HEK293 (cell line): ENCODE measurements around the gene OR1K1.

Experiments used
- CTCF ChIA-PET: fragments of 350-600 bp; formaldehyde crosslinking; extraction: SDS; loops from one replicate; lab custom pipeline; 2021; ENCODE audit warnings: antibody characterized with exemption; lab: Yijun Ruan, JAX
- POLR2A ChIA-PET: fragments of 300-600 bp; formaldehyde crosslinking; extraction: SDS; loops from one replicate; lab custom pipeline; 2020; ENCODE audit warnings: antibody characterized with exemption, inconsistent platforms; lab: Yijun Ruan, JAX
- H3K27ac ChIP-seq: fragments of 200-500 bp; sonication (Bioruptor generic); 2 replicates; pipeline ENCODE4 v1.5.1; 2014; ENCODE audit warnings: low read depth, low read length, control low read depth, inconsistent platforms; ENCODE audit errors: extremely low read depth
- H3K36me3 ChIP-seq, 2 experiments: fragments of 200-500 bp in 1 of 2; sonication (Bioruptor generic) in 1 of 2; 1 replicate in 1 of 2; 2 replicates in 1 of 2; pipeline ENCODE4 v1.5.1; 2014 to 2017; ENCODE audit warnings: inconsistent platforms in 2 of 2, low read length in 2 of 2; ENCODE audit not compliant: control insufficient read depth in 2 of 2, insufficient read depth in 1 of 2
- H3K4me1 ChIP-seq: fragments of 200-500 bp; sonication (Bioruptor generic); 2 replicates; pipeline ENCODE4 v1.5.1; 2014; ENCODE audit warnings: mild to moderate bottlenecking, low read length, inconsistent platforms; ENCODE audit not compliant: control insufficient read depth, insufficient read depth
- H3K4me3 ChIP-seq: 2 replicates; pipeline ENCODE4 v1.5.1; 2011; ENCODE audit warnings: low read depth, mild to moderate bottlenecking, control low read depth, low read length, moderate library complexity
- H3K9me3 ChIP-seq: fragments of 200-500 bp; sonication (Bioruptor generic); 2 replicates; pipeline ENCODE4 v1.5.1; 2014; ENCODE audit warnings: low read depth, low read length, inconsistent platforms; ENCODE audit not compliant: control insufficient read depth, insufficient read depth
- HOXD13 ChIP-seq: sonication (generic); formaldehyde crosslinking; IDR thresholded peaks from 2 replicates; pipeline ENCODE4 v1.8.0; 2022; ENCODE audit warnings: missing genetic modification reagents, borderline replicate concordance
- INSM2 ChIP-seq: fragments of 450-650 bp; formaldehyde crosslinking; IDR thresholded peaks from 2 replicates; pipeline ENCODE4 v1.5.1; 2016; ENCODE audit warnings: missing biosample characterization, missing genetic modification characterization
- MEIS1 ChIP-seq: sonication (generic); formaldehyde crosslinking; IDR thresholded peaks from 2 replicates; pipeline ENCODE4 v1.8.1; 2022; ENCODE audit warnings: missing genetic modification reagents, mild to moderate bottlenecking, borderline replicate concordance
- REST ChIP-seq: fragments of 450-650 bp; formaldehyde crosslinking; IDR thresholded peaks from 2 replicates; pipeline ENCODE4 v1.5.1; 2016; ENCODE audit warnings: missing biosample characterization, missing genetic modification characterization
- ZIC2 ChIP-seq: fragments of 450-650 bp; formaldehyde crosslinking; IDR thresholded peaks from 2 replicates; pipeline ENCODE4 v1.5.1; 2016; ENCODE audit warnings: missing biosample characterization, missing genetic modification characterization
- ZNF16 ChIP-seq: fragments of 450-650 bp; formaldehyde crosslinking; IDR thresholded peaks from 2 replicates; pipeline ENCODE4 v1.5.1; 2016; ENCODE audit warnings: low read depth, missing biosample characterization, missing genetic modification characterization
- ZNF211 ChIP-seq: fragments of 450-650 bp; formaldehyde crosslinking; IDR thresholded peaks from 2 replicates; pipeline ENCODE4 v1.5.1; 2016; ENCODE audit warnings: low read depth, missing biosample characterization, missing genetic modification characterization
- ZNF23 ChIP-seq: fragments of 450-650 bp; formaldehyde crosslinking; IDR thresholded peaks from 2 replicates; pipeline ENCODE4 v1.5.1; 2016; ENCODE audit warnings: missing biosample characterization, missing genetic modification characterization, borderline replicate concordance
- ZNF324 ChIP-seq: fragments of 450-650 bp; formaldehyde crosslinking; IDR thresholded peaks from 2 replicates; pipeline ENCODE4 v1.5.1; 2016; ENCODE audit warnings: missing biosample characterization, missing genetic modification characterization
- ZNF335 ChIP-seq: fragments of 450-650 bp; formaldehyde crosslinking; conservative IDR thresholded peaks from 2 replicates; pipeline ENCODE4 v1.5.1; 2016; ENCODE audit warnings: missing biosample characterization, missing genetic modification characterization
- ZNF394 ChIP-seq: fragments of 450-650 bp; formaldehyde crosslinking; IDR thresholded peaks from 2 replicates; pipeline ENCODE4 v1.5.1; 2016; ENCODE audit warnings: missing biosample characterization, missing genetic modification characterization, mild to moderate bottlenecking, moderate library complexity, borderline replicate concordance
- ZNF488 ChIP-seq: fragments of 450-650 bp; formaldehyde crosslinking; IDR thresholded peaks from 2 replicates; pipeline ENCODE4 v1.5.1; 2016; ENCODE audit warnings: missing biosample characterization, missing genetic modification characterization
- ZNF501 ChIP-seq: fragments of 450-650 bp; formaldehyde crosslinking; IDR thresholded peaks from 2 replicates; pipeline ENCODE4 v1.5.1; 2016; ENCODE audit warnings: missing biosample characterization, missing genetic modification characterization
- ZNF513 ChIP-seq: fragments of 450-650 bp; IDR thresholded peaks from 2 replicates; pipeline ENCODE4 v1.5.1; 2018; ENCODE audit warnings: missing biosample characterization, missing genetic modification characterization
- ZNF549 ChIP-seq: fragments of 450-650 bp; IDR thresholded peaks from 2 replicates; pipeline ENCODE4 v1.5.1; 2018; ENCODE audit warnings: missing biosample characterization, missing genetic modification characterization, mild to moderate bottlenecking, inconsistent platforms, moderate library complexity
- ZNF600 ChIP-seq: fragments of 450-650 bp; formaldehyde crosslinking; IDR thresholded peaks from 2 replicates; pipeline ENCODE4 v1.5.1; 2016; ENCODE audit warnings: missing biosample characterization, missing genetic modification characterization
- ZNF621 ChIP-seq: fragments of 450-650 bp; formaldehyde crosslinking; IDR thresholded peaks from 2 replicates; pipeline ENCODE4 v1.5.1; 2017; ENCODE audit warnings: missing biosample characterization, missing genetic modification characterization
- ZNF837 ChIP-seq: fragments of 450-650 bp; formaldehyde crosslinking; IDR thresholded peaks from 2 replicates; pipeline ENCODE4 v1.5.1; 2016; ENCODE audit warnings: missing biosample characterization, missing genetic modification characterization
- ZXDB ChIP-seq: fragments of 450-650 bp; formaldehyde crosslinking; IDR thresholded peaks from 2 replicates; pipeline ENCODE4 v1.5.1; 2016; ENCODE audit warnings: missing biosample characterization, missing genetic modification characterization
- TF ChIP-seq, protein P1 (sequence below): fragments of 450-650 bp; formaldehyde crosslinking; IDR thresholded peaks from 2 replicates; pipeline ENCODE4 v1.5.1; 2017; ENCODE audit warnings: missing biosample characterization, mild to moderate bottlenecking, missing genetic modification characterization, moderate library complexity

OR1K1 gene

GRCh38 chr9:122816163-122816867 is 16.4 kb downstream of the OR1K1 start:
- H3K4me3 ChIP-seq = no peak overlapping the region
- H3K36me3 ChIP-seq = peaks cover 7 to 35% of the 10 kb centered on the region in 2 experiments; a peak in 2 of 3 replicates
- ChIA-PET POLR2A (no interaction called here), CTCF (interaction anchor here (0.9 to 1.4 kb wide), 3 partner anchors 174 to 717 kb away, joined by 3 to 5 read pairs (median 5); no protein-coding TSS in a partner anchor)
- H3K9me3 ChIP-seq = no peaks in the 10 kb centered on the region
- no peak overlapping the region for H3K27ac ChIP-seq
- H3K4me1 ChIP-seq = peaks cover 8% of the 10 kb centered on the region
- no peak for TF ChIP-seq ZNF837 (tag by site-specific recombination)
- TF ChIP-seq ZNF211 (tag by site-specific recombination) = no peak
- TF ChIP-seq ZNF16 = no peak
- TF ChIP-seq ZIC2 (tag by site-specific recombination) = peak; percentile 56
- no peak for TF ChIP-seq REST (tag by site-specific recombination)
- TF ChIP-seq ZNF600 = 0 out of 2 replicates have a peak, but pooled peaks have one; percentile 21
- no peak for TF ChIP-seq INSM2 (tag by site-specific recombination)
- 0 out of 2 replicates have a peak, but pooled peaks have one; percentile 39 for TF ChIP-seq ZNF549
- TF ChIP-seq HOXD13 (CRISPR knock-in tag) = no peak

DNA sequence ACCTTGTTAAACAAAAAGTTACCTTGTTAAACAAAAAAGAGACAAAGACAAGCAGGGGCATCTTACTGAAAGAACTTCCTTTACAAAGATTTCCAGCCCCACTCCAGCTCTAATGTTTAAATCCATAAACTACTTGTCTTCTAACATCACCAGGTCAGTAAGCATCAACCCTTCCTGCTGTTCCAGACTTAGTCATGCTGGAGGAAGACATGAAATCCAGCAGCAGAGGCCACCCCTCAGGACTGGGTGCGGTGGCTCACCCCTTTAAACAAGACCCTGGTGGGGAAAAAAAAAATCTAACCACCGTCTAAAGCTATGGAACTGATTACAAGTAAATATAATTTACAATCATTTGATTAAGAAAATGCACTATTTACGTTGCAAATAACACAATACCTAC is 19.4 kb downstream of the OR1K1 start:
- H3K9me3 ChIP-seq = no peaks in the 10 kb centered on the region
- TF ChIP-seq ZNF513 (tag by site-specific recombination) (no peak), ZNF621 (tag by site-specific recombination) (no peak), ZNF335 (tag by site-specific recombination) (no peak), MEIS1 (CRISPR knock-in tag) (no peak), ZNF501 (tag by site-specific recombination) (no peak), ZNF23 (tag by site-specific recombination) (no peak), ZXDB (tag by site-specific recombination) (no peak), ZNF488 (tag by site-specific recombination) (no peak), ZNF324 (tag by site-specific recombination) (no peak), ZNF394 (tag by site-specific recombination) (no peak)
- TF ChIP-seq, protein P1, sequence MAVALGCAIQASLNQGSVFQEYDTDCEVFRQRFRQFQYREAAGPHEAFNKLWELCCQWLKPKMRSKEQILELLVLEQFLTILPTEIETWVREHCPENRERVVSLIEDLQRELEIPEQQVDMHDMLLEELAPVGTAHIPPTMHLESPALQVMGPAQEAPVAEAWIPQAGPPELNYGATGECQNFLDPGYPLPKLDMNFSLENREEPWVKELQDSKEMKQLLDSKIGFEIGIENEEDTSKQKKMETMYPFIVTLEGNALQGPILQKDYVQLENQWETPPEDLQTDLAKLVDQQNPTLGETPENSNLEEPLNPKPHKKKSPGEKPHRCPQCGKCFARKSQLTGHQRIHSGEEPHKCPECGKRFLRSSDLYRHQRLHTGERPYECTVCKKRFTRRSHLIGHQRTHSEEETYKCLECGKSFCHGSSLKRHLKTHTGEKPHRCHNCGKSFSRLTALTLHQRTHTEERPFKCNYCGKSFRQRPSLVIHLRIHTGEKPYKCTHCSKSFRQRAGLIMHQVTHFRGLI (tag by site-specific recombination) = no peak
- no peak overlapping the region for H3K27ac ChIP-seq
- CTCF ChIA-PET = interaction anchor here (0.7 to 4.0 kb wide), 7 partner anchors 8 to 1199 kb away, joined by 3 to 26 read pairs (median 4); no protein-coding TSS in a partner anchor
- no peak overlapping the region for H3K4me3 ChIP-seq
- H3K4me1 ChIP-seq = peaks cover 8% of the 10 kb centered on the region
- POLR2A ChIA-PET = interaction anchor here (1.9 kb wide), 1 partner anchor 9 kb away, joined by 9 read pairs; the partner anchor contains the start of gene PDCL
- peaks cover 7 to 60% of the 10 kb centered on the region in 2 experiments for H3K36me3 ChIP-seq
